Activated CD4-positive, alpha-beta T cell treated with anti-CD3 and anti-CD28 coated beads, Interleukin-2, amount 50 U/mL, for 24 hours (primary cell): Measurements from ENCODE around the gene HOATZ.

Experiments used
- DNase-seq, 2 donors: peaks; one replicate each; pipeline ENCODE4 v3.0.0-alpha.2; 2020; ENCODE audit warnings: low read depth in 1 of 2, low spot score in 1 of 2

Gene HOATZ

DNA sequence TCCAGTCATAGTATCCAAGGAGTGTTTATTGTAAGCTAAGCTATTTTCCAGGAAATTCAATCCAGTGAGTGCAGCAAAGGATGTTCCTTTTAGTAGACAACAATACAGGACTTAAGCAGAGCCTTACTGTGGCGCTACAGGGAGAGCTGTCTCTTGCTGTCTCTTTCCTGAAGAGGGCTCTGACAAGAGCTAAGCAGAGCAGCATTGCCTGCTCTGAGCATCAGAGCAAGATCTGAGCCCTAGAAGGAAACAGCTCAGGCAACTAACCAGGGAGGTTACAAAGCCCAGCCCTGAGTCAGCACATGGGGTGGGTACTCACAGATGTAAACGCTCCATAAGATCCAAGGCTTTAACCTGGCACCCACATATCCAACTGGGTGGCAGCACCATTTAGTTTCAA, 33.9 kb downstream of the HOATZ start:
- no peak for DNase-seq

DNA sequence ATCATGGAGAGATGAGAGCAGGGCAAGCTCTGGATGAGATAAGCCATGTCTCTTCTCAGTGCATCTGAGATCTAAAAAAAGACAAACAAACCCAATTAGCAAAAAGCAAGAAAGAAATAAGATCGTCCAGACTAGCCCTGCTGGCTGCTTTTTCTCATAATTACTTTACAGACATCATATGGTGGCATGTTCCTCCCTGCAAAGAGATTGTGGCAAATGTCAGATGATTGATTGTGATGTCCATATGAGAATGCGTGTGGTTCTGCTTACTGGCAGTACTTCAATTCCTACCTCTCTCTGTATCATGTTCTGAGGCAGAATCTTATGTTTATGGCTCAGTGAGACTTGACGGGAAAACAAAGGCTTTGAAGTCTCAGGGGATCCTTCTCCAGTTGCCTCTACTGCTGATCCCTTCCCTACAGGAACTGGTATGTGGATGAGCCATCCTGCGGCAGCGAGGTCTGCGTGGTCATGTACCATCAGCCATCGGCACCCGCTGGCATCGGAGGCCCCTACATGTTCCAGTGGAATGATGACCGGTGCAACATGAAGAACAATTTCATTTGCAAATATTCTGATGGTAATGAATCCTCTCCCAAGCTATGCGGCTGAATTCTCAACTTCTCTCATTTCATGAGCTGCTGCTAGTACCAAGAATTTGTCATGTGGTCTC, 34.8 kb downstream of the HOATZ start:
- DNase-seq, result no peak

GRCh38 chr11:111549869-111550203, 35.3 kb downstream of the HOATZ start:
- DNase-seq, result no peak

- no peak for DNase-seq
Observed at GRCh38 chr11:111550258-111550657, 35.7 kb downstream of the HOATZ start.

DNA sequence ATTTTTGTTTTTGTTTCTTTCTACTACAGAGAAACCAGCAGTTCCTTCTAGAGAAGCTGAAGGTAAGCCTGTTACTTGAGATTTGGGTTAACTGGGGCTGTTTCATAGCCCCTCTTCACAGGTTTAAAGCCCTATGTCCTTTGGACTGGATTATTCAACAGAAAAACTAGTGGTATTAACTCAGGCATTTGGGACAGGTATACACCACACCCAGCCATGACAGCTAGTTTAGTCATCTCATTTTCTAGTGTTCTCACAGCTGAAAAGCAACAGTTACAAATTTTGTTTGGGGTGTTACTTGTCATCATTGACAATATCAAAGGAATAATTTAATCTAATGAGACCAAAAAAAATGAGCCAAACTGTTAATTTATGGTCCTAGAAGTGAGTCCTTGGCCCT, 40.0 kb downstream of the HOATZ start:
- no peak for DNase-seq

DNA sequence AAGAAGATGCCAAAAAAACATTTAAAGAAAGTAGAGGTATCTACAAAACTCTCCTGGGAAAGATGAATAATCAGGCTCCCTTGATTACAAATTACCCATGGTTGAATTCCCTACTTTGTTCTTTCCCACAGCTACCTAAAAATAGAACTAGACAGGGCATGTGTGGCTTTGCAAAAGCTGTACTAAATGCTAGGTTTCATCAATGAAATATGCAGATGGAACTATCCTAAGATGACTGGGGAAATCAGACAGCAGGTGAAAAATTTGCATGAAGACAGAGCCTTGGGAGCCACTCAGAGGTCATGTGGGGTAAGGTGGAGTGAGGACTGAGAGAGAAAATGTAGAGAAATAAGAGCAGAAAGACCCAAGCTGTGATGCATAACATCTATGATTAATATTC, 40.7 kb downstream of the HOATZ start:
- no peak for DNase-seq

- DNase-seq, result no peak
Observed at GRCh38 chr11:111557425-111558111, 43.0 kb downstream of the HOATZ start.

GRCh38 chr11:111559800-111560464, 45.4 kb downstream of the HOATZ start:
- DNase-seq, result no peak

GRCh38 chr11:111560800-111561199, 46.2 kb downstream of the HOATZ start:
- DNase-seq, result no peak

- DNase-seq, result no peak
Observed at GRCh38 chr11:111561306-111561705, 46.7 kb downstream of the HOATZ start.

DNA sequence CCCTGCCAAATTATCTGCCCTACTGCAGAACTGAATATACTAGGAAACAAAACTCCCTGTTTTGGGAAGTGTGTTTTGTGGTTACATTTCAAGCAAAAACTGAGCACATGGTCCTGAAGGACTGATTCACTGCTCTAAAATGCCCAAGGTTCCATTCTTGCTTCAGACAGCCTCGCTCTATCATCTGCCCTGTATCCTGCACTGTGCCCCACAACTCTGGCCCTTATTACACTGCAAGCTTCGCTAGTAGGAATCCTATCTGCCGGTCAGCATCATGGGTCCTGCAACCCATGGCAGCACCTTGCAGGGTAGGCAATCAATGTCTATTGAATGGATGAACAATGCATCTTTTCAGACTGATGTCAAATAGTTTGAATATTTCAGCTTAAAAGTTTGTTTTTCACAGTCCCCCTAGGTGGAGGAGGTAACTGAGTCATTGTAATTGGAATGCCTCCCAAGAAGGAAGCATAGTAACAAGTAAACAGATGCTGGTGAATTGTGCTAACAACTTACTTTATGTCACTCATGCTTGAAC, 47.3 kb downstream of the HOATZ start:
- DNase-seq, result no peak

GRCh38 chr11:111562692-111563389, 48.3 kb downstream of the HOATZ start:
- DNase-seq, result no peak

- peak; percentile 28 to 66 for DNase-seq
Observed at GRCh38 chr11:111565114-111565720, 50.6 kb downstream of the HOATZ start.

GRCh38 chr11:111566324-111566723, 51.7 kb downstream of the HOATZ start:
- no peak for DNase-seq

GRCh38 chr11:111569476-111569875, 54.9 kb downstream of the HOATZ start:
- no peak for DNase-seq

DNA sequence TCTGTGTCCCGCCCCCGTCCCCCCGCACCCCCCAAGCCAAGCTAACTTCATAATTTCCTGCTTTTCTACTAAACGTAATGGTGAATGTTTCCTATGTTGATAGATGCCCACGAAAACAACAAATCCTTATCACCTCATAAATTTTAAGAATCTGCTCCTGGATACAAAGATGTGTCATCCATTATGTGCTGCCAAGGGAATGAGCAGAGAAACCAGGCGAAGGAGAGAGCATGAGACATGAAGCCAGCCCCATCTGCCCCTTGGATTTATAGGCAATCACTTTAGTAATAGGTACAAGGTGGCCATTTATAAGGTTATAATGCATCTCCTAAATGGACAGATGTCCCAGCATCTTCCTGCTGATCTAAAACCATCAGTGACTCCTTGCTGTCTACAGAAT, 56.2 kb downstream of the HOATZ start:
- DNase-seq, result no peak

GRCh38 chr11:111571829-111572501, 57.4 kb downstream of the HOATZ start:
- no peak for DNase-seq

GRCh38 chr11:111572581-111572980, 58.0 kb downstream of the HOATZ start:
- no peak for DNase-seq

DNA sequence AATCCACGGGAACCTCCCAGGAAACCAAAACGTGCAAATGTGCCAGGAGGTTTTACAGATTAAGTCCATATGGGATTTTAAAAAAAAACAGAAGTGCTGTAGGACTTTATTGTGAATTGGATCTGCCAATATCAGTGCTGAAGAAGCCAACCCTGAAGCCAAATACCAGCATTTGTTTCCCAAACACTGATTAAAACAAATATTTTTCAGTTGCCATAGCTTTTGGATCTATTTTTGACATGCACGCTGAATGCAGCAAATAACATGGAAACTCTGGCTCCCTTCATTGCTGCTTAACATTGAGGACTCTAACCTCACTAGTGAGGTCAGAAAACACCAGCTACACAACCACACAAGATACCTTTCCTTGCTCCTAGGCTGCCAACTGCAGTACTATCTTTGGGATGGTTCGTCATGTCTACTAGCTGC, 59.3 kb downstream of the HOATZ start:
- no peak for DNase-seq

DNA sequence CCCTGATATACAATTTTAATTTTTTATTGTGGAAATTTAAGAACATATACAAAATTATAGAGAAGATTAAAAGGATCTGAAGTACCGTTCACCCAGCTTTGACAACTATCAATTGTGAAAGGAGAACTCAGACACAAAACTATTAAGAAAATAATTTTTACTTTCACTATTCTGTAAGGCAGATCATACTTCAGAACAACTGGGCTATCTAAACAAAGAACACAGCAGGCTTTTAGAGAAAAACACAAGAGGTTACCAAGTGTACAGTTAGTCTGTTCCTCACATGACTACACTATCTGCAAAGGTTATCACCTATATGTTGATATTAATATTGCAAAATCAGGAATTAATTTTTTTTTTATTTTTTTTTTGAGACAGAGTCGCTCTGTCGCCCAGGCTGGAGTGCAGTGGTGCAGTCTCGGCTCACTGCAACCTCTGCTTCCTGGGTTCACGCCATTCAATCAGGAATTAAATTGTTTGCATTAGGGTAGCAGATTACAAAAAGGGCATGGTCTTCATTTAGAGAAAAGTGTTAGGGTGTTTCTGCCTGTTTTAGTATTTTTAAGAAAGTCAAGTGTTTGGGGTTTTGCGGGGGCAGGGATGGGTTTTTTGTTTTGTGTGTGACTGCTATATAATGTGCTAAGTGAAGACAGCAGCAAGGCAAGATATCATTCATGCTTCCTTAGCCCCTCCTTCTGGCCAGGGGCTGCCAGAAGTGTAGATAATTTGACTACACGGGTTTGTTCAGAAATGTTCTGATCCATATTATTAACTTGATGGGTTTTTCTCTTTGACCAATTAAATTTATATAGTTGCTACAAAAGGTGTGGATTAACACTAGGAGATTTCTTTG, 60.0 kb downstream of the HOATZ start:
- no peak for DNase-seq
